NOMO-1 (cell line): Measurements from ENCODE around the gene EMP1.

Source experiments
- DNase-seq, 2 experiments: peaks; one replicate each; lab custom pipeline; 2025; ENCODE audit not compliant: unreplicated experiment in 2 of 2; lab: John Stamatoyannopoulos, UW

Gene EMP1

DNA sequence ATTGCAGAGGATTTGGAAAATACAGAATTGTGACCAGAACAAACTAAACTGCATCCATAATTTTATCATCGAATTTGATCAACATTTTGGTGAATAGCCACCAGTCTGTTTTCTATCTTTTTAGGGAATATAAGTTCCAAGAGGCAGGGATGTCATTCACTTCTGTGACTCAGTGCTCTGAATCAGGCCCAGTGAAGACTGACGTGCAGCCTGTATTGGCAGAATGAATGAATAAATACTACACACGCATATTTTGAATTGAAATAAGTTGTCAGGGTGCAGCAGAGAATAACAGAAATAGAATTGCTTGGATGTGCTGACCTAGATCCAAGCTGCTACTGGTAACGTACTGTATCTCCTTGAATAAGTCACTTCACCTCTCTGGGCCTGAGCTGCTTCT is 1.3 kb upstream of the EMP1 start:
- DNase-seq: no peak

DNA sequence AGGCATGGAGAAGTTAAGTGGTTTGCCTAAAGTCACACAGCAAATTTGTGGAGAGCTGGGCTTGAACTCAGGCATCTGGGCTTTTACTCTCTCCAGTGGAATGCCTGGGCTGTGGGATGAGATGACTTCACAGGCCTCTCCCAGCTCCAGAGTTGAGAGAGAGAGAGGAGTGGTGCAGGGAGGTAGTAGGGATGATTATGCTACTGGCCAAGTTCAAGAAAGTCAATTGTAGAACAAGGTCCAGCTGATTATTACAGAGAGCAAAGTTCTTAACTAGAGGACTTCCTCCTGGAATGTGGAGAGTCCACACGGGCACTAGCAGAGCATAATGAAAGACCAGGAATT is 769 bp upstream of the EMP1 start:
- DNase-seq: no peak

DNA sequence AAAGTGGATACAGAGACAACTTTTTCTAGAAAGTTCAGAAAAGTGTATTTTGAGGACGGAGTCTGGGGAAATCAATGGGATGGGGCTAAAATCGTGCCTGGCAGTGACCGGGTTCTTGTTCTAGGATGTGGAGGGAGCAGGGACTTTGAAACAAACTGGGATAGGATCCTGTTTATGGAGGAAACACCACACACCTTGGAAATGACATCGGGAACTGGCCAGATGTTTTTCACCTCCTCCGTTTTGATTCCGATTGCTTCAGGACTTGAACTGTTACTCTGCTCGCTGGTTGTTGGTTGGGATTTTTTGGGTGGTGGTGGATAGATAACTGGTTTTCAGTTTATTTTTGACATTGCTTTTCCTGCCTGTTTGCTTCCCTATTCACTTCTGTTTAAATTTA is 506 bp downstream of the EMP1 start:
- DNase-seq: no peak

DNA sequence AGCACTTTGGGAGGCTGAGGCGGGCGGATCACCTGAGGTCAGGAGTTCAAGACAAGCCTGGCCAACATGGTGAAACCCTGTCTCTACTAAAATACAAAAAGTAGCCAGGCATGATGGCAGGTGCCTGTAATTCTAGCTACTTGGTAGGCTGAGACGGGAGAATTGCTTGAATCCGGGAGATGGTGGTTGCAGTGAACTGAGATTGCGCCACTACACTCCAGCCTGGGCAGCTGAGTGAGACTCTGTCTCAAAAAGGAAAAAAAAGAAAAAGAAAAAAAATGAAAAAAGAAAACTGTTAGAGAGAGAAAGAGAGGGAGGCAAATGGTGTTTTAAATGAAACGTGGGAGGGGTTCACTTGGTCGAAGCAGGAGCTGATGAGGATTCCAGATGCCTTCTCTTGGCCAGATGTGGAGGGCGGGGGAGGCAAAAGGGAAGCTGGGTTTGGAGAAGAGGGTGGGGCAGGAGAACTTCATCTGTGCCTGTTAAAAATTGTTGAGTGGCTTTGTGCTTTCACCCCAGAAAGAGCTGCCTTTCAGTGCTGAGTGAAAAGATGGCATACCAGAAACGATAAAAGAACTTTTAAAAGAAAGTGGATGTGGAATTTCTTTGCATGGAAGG is 1.1 kb downstream of the EMP1 start:
- peak in 1 of 2 experiments; percentile 9 for DNase-seq

DNA sequence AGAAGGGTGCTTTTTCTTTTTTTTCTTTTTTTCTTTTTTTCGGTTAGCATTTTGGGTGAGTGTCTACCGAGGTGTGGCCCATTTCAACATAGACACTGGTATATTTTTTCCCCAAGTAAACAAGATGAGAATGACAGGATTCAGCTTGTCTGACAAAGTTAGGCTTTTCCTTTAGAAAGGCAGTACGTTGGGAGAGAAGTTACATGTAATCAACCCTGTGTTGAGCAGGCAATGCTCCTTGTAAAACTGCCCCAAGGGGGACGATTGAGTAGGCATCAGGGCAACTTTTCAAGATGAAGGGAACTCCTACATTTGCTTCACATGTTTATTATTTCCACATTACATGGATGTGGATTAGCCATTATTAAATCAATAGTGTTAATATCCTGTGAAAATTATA is 1.7 kb downstream of the EMP1 start:
- DNase-seq: no peak

DNA sequence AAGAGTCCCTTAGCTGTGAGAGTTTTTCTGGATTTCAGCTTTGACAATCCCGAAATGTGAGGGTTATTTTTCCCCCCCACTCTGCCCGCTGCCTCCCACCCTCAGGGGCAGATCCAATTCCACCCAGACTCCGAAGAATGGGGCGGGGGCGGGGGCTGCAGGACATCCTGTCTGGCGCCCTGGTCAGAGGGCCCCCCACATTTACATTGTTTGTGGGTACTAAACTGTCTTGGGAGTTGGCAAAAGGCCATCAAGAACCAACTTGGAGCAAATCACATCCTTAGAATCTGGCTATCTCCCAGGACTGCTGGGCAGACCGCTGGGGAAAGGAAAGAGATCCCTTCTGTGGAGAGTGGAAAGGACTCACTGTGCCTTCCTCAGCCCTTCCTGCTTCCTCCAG is 2.4 kb downstream of the EMP1 start:
- DNase-seq: no peak

DNA sequence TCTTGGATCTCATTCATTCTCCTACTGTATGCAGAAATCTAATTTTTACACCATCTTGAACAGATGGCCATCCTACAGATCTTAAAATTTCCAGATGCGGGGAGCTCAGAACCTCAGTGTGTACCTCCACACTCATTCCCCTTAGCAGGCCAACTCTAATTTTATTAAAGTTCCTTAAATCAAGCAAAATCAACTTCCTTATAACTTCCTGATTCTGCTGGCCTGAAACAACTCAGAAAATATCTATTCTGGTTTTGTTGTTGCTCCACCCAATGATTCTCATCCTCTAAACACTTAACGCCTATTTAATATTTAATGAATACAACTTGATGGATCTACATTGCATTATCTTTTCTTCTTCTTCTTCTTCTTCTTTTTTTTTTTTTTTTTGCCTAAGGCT is 3.1 kb downstream of the EMP1 start:
- peak in 1 of 2 experiments; percentile 21 for DNase-seq

DNA sequence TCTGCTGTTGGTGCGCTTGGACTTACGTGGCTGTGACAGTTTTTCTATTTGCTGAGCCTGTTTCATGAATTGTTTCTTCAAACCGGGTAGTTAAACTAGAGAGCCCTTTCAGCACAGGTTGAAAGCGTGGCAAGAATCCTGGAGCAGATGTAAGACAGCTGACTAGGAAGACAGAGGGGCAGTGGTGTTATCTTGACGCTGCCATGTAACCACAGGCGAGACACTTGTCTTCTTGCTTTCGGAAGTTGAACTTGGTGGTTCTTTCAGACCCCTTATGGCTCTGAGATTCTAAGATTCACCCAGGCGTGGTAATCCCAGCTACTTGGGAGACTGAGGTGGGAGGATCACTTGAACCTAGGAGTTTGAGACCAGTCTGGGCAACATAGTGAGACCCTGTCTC is 4.3 kb downstream of the EMP1 start:
- DNase-seq: no peak

DNA sequence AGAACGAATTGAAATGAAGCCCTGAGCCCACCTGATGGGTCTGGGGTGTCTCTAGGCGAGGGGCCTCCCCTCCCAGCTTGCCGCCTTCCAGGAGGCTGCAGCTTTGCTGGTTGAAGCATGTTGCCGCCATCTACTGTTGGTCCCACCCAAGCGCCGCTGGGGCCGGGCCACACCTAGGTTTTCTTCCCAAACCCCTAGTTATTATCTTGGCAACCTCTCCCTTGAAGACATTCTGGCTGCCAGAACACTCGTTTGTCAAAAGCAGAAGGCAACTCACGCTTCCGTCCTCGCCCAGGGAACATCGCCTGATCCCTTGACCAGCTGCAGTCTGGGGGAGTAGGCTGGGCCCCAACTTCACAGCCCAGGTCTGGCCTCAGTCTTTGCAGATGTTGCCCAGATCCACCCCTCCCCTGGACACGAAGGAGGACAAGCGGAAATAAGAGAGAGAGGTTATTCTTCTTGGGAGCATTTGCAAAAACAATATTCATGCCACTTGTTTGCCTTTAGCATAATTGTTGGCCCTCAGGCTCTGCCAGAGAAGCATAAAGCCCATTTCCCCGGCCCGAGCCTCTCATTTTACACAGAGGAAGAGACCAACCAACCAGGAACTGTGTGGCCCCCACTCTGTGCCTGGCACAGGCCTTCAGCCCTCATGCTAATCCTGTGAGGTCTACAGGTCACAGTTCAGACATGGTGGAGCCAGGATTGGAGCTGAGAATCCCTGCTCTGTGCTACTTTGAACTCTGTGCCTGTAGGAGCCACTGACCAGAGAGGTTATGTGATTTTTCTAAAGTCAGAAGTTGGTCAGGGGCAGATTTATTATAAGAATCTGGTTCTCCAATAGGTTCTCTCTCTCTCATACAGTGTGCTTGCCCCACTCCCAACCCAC is 6.8 kb downstream of the EMP1 start:
- DNase-seq: no peak

DNA sequence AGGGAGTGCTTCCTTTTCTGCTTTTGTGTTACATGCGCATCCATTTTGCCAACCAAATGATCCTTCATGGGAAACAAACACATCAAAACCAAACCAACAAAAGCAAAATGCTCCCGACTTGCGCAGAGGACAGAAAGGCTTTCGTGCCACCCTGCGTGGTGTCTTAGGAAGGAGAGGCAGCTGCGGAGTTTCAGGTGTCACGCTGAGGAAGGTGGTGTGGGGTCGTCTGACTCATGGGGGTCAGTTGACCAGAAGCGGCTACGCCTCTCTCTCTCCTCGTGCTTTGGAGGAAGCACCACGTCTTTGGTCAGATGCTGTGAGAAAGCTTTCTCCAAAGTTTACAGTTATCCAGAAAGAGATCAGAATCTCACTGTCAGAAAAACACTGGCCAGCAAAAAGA is 7.9 kb downstream of the EMP1 start:
- DNase-seq: no peak

DNA sequence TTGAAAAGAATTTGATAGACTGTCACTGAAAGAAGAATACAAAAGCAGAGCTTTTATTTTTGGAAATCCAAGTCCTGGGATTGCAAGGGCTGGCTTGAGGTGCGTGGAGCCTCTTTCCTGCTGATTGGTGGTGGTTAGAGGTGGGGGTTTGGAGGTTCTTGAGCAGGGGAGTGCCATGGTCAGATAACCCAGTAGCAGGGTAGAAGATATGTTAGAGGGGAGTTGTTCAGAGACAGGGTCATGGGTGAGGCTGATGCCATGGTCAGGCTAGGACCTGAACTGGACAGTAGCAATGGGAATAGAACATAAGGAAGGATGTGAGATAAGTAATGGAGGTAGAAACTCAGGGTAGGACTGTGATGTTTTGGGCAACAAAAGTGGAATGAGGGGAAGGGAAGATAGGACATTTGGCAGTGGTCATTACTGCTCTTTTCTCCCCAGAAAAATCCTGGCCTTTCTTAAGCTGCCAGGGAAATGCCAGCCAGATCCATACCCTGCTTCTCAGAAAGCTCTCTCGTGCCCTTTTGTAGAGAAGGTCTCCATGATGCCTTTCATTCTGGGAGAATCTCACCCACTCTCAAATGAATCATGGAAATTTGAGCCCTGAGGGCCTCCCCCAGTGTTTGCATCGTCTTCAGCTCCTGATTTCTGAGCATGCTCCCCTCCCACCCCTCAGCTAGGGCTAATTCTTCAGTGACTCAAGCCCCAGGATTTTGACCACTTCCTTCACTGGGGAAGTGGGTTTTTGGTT is 9.5 kb downstream of the EMP1 start:
- DNase-seq: peak in 1 of 2 experiments; percentile 15

DNA sequence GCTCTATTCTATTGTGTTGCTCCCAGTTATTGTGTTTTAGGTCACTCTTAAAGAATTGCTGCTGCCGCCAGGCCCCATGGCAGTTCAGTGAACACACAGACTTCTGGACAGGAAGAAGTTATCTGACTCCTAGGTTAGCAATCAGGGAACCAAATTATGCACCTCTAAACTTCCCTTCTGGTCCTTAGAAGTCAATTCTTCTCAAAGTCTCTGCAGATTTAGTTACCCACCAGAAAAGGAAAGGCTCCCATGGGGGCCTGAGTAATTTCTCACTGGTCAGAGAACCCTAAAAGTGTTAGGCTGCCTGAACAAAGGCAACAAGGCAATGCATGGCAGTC is 10.0 kb downstream of the EMP1 start:
- DNase-seq: peak in 1 of 2 experiments; percentile 20

DNA sequence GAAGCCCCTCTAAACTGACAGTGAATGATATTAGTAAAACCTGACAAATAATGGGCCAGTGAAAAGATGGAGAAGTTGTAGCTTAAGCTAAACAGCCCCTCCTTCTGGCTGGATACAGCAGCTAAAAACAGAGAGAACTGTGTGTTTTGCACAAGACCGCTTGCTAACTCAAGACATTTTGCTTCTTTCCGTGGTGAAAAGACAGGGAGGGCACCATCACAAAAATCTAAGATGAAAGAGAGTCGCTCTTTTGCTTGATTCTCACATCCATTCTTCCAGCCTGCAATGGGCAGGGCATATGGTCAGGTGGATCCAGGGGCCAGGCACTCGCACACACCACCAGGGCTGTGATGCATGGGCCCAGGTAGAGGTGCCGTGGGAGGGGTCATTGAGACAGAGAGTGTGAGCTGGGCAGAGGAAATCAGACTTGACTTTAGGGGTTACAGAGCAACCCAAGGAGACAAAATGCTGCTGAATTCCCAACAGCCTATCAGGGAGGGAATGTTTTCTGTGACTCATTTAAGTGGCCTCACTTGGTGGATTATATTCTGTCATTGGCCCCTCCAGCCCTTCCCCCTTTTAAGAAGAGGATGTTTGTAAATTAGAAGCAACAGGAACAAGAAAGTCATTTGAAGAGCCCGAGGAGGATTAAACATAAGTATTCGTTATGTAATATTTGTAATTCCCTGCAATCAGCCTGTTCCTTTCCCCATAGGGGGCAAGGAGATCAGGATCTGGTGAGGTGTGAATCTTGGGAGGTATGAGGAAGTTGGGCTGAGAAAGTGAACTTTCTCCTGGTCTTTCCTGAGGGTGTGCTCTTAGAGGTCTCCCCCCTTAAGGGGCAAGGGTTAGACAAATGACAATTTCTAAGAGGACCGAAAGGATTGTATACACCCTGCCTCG is 12.3 kb downstream of the EMP1 start:
- peak; percentile 39 to 64 for DNase-seq

DNA sequence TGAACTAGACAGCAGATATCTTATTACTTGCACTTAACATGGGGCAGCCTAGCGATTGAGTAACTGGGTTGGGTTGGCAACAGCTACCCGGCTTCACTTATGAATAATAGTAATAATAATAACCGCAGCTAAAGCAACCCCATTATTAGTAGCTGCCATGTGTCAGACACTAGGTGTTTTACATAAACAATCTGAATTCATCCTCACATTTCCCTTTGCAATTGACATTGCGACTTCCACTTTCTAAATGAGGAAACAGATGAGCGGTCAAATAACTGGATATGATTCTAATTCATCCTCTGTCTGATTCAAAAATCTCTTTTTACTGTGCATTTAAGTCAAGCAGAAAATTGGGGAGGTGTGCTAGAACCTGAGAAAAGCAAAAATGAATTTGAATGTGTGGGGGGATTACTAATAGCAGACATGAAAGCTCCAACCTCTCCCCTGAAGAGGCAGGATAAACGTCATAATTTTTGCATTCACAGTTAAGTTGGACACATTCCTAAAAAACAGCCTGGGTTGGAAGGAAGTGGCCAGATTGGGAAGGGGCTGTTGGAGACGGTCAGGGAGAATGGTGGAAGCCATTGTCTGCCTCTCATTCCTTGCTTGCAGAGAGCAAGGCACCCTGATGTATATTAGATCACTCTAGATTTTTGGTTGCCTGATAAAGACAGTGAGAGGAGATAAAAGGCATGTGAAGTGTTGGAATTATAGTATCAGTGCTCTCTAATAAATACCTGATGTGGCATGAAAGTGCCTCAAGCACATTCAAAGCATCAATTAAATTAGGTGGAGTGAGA is 13.1 kb downstream of the EMP1 start:
- peak in 1 of 2 experiments; percentile 28 for DNase-seq

DNA sequence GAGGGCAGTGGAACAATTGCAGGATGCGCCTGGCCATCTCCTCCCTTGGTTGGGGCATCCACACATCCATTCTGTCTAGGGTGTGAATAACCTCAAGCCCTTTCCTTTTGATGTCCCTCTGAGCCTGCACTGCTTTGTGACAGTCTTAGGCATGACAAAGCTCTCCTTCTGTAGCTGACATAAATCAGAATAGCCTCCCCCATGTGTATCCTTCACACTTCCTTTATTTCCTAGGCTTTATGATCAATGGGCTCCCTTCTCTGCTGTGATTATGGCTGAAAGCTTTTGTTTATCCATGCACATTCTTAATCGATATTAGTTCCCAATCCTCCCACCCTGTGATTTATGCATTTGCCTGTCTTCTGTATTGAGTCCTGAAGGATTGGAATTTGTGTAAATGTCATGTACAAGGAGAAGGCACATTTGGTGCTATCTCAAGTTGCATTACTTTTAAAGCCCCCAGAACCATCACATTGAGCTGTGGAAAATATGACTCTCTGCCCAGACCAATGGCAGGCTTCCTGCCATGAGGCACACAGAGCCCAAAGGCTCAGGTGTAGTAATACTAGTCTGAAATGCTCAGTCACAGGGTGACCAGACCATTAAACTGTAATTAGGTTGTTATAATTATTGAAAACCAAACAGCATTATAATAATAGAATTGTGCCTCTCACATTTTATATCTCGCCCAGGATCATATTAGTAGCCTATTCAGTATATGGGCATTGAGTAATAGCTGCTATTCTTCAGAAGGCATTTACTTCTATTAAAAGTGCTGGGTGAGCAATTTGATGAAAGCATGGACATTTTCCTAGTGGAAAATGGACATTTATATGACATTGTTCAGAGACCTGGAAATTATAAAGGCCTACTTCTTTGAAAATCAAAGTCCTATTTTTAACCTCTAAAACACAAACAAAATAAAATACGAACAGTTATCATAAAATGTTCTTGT is 14.0 kb downstream of the EMP1 start:
- no peak for DNase-seq

DNA sequence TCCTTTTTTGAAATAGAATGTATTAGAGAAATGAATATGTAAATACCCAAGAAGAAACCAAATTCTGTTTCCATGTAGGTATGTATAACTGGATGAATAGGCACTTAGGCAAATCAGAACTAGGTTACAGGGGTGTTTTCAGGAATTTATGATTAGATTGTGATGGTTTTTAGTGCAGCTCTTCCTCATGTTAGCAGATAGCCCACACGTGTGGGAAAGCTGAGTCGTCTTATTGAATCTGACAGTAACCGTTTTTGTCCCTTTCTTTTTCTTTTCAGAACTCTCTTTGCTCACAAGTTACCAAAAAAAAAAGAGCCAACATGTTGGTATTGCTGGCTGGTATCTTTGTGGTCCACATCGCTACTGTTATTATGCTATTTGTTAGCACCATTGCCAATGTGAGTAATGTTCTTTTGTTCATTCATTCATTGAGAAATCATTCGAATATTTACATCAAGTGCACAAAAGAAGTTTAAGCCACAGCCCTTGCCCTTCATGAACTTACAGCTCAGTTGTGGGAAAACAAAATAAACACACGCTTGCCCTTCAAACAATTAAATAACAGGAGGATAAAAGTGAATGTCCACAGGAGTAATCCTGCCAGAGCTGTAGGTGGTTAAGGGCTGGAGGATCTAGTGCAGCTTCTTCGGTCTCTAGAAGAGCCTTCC is 14.8 kb downstream of the EMP1 start:
- DNase-seq: no peak

DNA sequence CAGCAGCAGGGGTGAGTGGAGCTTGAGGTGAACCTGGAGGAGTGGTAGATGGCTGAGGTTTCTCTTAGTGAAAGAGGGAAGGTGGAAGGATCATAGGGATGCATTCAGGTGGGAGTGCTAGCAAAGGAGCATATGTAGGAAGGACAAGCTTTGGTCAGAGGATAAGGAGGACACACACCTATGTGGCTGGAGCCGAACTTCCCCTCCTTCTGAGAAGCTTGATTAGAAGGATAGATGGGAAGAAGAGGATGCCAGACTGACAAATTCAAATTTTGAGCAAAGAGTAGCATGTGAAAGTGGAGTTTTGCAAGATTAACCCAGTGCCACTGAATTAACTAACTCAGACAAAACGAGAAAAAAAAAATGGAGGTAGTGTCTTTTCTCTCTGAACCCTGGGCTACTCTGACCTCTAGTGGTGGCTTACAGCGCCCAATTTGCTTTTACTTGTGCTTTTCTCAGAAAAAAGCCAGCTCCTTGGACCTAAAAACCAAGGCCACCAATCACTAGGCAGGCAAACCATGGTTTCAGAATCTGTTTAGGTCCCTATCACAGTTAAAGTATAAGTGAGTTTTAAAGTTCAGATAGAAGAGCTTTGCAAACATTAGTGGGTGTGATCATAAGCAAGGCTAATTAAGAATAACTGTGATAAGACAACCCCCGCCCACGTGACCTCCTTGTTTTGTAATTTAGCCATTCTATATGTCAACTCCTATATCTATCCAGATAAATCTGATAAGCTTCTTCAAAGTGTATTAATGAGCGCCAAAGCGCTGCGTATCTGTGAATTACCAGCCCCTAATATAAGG is 15.5 kb downstream of the EMP1 start:
- peak; percentile 59 to 80 for DNase-seq

DNA sequence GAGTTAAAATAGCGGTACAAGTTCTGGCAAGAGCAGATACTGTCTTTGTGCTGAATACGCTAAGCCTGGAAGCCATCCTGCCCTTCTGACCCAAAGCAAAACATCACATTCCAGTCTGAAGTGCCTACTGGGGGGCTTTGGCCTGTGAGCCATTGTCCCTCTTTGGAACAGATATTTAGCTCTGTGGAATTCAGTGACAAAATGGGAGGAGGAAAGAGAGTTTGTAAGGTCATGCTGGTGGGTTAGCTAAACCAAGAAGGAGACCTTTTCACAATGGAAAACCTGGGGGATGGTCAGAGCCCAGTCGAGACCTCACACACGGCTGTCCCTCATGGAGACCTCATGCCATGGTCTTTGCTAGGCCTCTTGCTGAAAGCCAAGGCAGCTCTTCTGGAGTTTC is 18.5 kb downstream of the EMP1 start:
- no peak for DNase-seq
